Measurements from ENCODE around the gene NKX2-1.
A peak's percentile ranks its signal among the peaks of the same experiment; 100 is the strongest.

Gene NKX2-1

GRCh38 chr14:36521598-36522345 lies 1.7 kb upstream of the NKX2-1 start:
- no peak for TF ChIP-seq CTCF (IDR thresholded peaks at IDR 0.05; ENCODE audit: extremely low read depth, missing control alignments)
- DNase-seq (ENCODE audit: low spot score), result no peak

- no peak for TF ChIP-seq CTCF (IDR thresholded peaks at IDR 0.05; ENCODE audit: extremely low read depth, missing control alignments)
- DNase-seq (ENCODE audit: low spot score), result peak; percentile 63
Measured at GRCh38 chr14:36520601-36521525, 831 bp upstream of the NKX2-1 start.

GRCh38 chr14:36518586-36519430 lies 1.2 kb downstream of the NKX2-1 start:
- TF ChIP-seq CTCF (IDR thresholded peaks at IDR 0.05; ENCODE audit: extremely low read depth, missing control alignments), result no peak
- peak; percentile 46 for DNase-seq (ENCODE audit: low spot score)

GRCh38 chr14:36518031-36518585 lies 1.9 kb downstream of the NKX2-1 start:
- TF ChIP-seq CTCF (IDR thresholded peaks at IDR 0.05; ENCODE audit: extremely low read depth, missing control alignments), result no peak
- no peak for DNase-seq (ENCODE audit: low spot score)

- no peak for TF ChIP-seq CTCF (IDR thresholded peaks at IDR 0.05; ENCODE audit: extremely low read depth, missing control alignments)
- DNase-seq (ENCODE audit: low spot score), result peak; percentile 16
Measured at GRCh38 chr14:36517242-36518030, 2.6 kb downstream of the NKX2-1 start.

GRCh38 chr14:36516719-36517241 lies 3.3 kb downstream of the NKX2-1 start:
- peak; percentile 27 for DNase-seq (ENCODE audit: low spot score)
- TF ChIP-seq CTCF (IDR thresholded peaks at IDR 0.05; ENCODE audit: extremely low read depth, missing control alignments), result no peak

Measured in GM20000 (cell line).